Mammary epithelial cell (primary cell): Measurements from ENCODE around the gene APH1B.

Experiments
- EZH2 ChIP-seq: IDR thresholded peaks from 2 replicates; pipeline ENCODE4 v1.6.1; 2012; ENCODE audit warnings: low read length, inconsistent platforms, borderline replicate concordance
- TF ChIP-seq, protein P1 (sequence below), 2 donors: IDR thresholded peaks in 1 of 2; conservative IDR thresholded peaks in 1 of 2; 2 replicates each; pipeline ENCODE4 v1.5.1; 2011 to 2012; ENCODE audit warnings: inconsistent platforms in 2 of 2, low read length in 2 of 2, mild to moderate bottlenecking in 2 of 2, control low read depth in 1 of 2, low read depth in 1 of 2; ENCODE audit not compliant: insufficient read depth in 1 of 2; ENCODE audit errors: extremely low read depth in 1 of 2

DNA sequence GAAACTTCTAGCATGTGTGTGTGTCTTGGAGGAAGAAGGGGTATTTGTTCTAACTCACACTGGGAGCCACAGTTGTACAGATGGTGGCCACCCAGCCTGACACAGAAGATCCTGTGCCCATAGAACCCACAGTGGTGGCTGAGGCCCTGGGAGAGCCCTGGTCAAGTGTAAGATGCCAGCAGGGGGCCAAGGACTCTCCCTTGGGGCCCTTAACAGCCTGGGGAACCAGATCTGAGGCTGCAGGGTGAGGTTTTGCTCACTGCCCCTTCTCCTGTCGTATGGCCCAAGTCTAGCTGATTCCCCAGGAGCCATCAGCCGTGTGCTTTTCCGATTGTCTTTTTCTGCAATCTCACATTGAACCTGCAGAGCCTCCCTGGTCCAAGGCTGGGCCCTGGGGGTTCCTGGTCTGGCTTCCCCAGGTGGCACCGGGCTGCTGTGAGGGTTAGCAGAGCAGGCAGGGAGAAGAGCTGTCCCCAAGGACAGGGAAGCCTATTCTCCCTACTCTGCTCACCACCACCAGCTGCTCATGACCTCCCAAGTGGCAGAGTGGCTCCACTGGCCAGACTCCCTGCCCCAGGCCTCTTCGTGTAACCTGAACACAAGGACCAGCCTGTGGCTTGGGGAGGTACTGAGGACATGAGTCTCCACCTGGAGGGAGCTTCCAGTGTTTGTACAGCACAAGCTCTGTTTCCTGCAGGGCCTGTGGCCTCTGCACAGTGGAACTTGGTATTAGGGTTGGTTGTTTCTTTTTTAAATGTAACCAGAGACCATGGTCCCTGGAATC lies 52.4 kb downstream of the APH1B start:
- TF ChIP-seq, protein P1, sequence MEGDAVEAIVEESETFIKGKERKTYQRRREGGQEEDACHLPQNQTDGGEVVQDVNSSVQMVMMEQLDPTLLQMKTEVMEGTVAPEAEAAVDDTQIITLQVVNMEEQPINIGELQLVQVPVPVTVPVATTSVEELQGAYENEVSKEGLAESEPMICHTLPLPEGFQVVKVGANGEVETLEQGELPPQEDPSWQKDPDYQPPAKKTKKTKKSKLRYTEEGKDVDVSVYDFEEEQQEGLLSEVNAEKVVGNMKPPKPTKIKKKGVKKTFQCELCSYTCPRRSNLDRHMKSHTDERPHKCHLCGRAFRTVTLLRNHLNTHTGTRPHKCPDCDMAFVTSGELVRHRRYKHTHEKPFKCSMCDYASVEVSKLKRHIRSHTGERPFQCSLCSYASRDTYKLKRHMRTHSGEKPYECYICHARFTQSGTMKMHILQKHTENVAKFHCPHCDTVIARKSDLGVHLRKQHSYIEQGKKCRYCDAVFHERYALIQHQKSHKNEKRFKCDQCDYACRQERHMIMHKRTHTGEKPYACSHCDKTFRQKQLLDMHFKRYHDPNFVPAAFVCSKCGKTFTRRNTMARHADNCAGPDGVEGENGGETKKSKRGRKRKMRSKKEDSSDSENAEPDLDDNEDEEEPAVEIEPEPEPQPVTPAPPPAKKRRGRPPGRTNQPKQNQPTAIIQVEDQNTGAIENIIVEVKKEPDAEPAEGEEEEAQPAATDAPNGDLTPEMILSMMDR (conservative IDR thresholded peaks at IDR 0.05 in 1 of 2, IDR thresholded peaks at IDR 0.05 in 1 of 2; ENCODE audit: extremely low read depth in 1 of 2, insufficient read depth in 1 of 2, low read depth in 1 of 2, low read length in 2 of 2): no peak
- TF ChIP-seq EZH2: no peak
